ENCODE measurements around the gene EML1.

Gene EML1

DNA sequence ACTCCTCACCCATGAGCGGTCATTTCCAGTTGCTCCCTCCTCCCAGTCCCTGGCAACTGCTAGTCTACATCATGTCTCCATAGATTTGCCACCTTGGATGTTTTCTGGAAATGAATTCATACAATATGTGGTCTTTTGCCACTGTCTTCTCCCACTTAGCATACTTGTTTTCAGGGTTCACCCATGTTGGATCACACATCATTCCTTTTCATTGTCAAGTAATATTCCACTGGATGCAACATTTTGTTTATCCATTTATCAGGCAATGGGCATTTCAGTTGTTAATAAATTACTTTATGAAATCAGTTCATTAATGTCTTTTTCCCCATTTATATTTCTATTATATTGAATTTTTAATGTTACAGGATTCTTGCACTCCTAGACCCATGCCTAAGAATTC is 64.3 kb downstream of the EML1 start:
- Mint-ChIP-seq H3K27ac (no peak overlapping the region), H3K36me3 (no peaks in the 10 kb centered on the region), H3K4me3 (no peak overlapping the region), H3K4me1 (no peaks in the 10 kb centered on the region), H3K9me3 (peaks cover 2% of the 10 kb centered on the region), H3K27me3 (peaks cover 10% of the 10 kb centered on the region)
- DNase-seq (ENCODE audit: low spot score in 2 of 2) (no peak), ATAC-seq (ENCODE audit: low read depth) (no peak)

DNA sequence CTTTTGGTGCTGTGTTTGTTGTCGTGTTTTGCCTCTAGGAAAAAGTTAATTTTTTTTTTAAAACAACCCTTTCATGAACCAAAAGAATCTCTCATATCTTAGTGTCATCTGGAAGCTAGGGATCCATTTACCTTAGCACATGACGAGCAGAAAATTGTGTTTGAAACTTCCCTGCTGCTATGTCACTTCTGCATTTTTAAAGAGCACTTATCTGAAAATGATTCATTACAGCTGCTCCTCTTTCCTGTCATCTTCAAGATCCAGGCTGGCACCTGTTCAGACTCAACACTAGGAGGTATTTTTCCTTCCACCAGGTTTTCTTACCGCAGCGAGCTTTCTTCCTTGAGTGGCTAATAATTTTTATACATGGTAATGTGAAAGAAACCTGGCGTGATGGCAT is 67.0 kb downstream of the EML1 start:
- no peaks in the 10 kb centered on the region for H3K36me3 Mint-ChIP-seq
- ATAC-seq (ENCODE audit: low read depth) (no peak), DNase-seq (ENCODE audit: low spot score in 2 of 2) (no peak)
- H3K9me3 Mint-ChIP-seq: peaks cover 2% of the 10 kb centered on the region
- H3K4me1 Mint-ChIP-seq: no peaks in the 10 kb centered on the region
- H3K4me3 Mint-ChIP-seq: no peak overlapping the region
- peaks cover 7% of the 10 kb centered on the region for H3K27me3 Mint-ChIP-seq
- H3K27ac Mint-ChIP-seq: no peak overlapping the region

DNA sequence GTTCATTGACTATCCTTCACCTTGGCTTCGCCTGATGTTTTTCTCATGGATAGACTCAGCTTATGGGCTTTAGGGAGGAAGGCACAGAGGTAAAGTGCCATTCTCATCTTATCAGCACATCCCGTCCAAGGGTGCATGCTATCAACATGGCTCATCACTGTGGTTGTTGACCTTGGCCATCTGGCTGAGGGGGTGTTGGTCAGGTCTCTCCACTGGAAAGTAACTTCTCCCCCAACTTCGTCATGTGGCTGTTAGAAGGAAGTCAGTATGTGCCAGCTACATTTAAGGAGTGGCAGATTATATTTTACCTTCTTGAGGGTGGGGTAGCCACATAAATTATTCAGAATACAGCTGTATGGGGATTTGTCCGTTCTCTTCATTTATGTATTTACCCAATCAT is 68.9 kb downstream of the EML1 start:
- H3K27ac Mint-ChIP-seq: no peak overlapping the region
- H3K4me1 Mint-ChIP-seq: no peaks in the 10 kb centered on the region
- no peak for DNase-seq (ENCODE audit: low spot score in 2 of 2)
- no peaks in the 10 kb centered on the region for H3K36me3 Mint-ChIP-seq
- no peak overlapping the region for H3K4me3 Mint-ChIP-seq
- H3K27me3 Mint-ChIP-seq: peaks cover 11% of the 10 kb centered on the region
- H3K9me3 Mint-ChIP-seq: peaks cover 2% of the 10 kb centered on the region
- ATAC-seq (ENCODE audit: low read depth): no peak

DNA sequence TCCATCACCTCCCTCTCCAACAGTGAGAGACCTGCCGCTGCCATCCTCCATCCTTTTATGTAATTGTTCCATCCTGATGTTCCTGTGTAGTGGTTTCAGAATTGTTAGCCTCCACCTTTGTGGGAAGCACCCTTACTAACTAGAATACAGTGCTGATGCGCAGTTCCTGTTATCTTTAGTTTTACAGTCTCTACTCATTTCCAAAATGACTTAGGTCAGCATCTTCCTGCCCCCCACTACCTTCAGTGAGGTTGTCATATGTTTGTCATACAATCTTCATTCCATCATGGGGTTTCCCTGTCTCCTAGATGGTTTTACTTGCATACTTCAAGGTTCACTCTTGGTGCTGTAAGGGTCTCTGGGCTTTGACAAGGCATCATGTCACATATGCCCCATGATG is 69.8 kb downstream of the EML1 start:
- ATAC-seq (ENCODE audit: low read depth): no peak
- Mint-ChIP-seq H3K27ac (no peak overlapping the region), H3K27me3 (peaks cover 10% of the 10 kb centered on the region), H3K36me3 (no peaks in the 10 kb centered on the region), H3K9me3 (no peaks in the 10 kb centered on the region), H3K4me1 (no peaks in the 10 kb centered on the region), H3K4me3 (no peak overlapping the region)
- DNase-seq (ENCODE audit: low spot score in 2 of 2): no peak

DNA sequence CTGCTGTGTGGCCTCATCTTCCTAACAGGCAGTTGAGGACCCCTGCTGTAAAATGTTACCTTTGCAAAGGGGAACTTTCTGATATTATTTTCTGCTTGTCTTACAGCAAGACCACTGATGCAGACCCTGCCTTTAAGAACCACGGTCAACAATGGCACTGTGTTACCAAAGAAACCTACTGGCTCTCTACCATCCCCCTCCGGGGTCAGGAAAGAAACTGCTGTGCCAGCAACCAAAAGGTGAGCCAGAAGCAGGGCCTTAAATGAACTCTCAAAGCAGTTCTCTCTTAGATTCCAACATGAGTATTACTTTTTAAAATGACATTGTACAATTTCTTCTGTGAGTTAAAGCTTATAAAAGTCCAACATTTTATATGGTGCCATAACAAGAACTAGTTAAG is 72.2 kb downstream of the EML1 start:
- no peak overlapping the region for H3K27ac Mint-ChIP-seq
- H3K36me3 Mint-ChIP-seq: no peaks in the 10 kb centered on the region
- H3K9me3 Mint-ChIP-seq: no peaks in the 10 kb centered on the region
- no peak for DNase-seq (ENCODE audit: low spot score in 2 of 2)
- no peak overlapping the region for H3K4me3 Mint-ChIP-seq
- H3K4me1 Mint-ChIP-seq: no peaks in the 10 kb centered on the region
- no peak for ATAC-seq (ENCODE audit: low read depth)
- peaks cover 7% of the 10 kb centered on the region for H3K27me3 Mint-ChIP-seq

DNA sequence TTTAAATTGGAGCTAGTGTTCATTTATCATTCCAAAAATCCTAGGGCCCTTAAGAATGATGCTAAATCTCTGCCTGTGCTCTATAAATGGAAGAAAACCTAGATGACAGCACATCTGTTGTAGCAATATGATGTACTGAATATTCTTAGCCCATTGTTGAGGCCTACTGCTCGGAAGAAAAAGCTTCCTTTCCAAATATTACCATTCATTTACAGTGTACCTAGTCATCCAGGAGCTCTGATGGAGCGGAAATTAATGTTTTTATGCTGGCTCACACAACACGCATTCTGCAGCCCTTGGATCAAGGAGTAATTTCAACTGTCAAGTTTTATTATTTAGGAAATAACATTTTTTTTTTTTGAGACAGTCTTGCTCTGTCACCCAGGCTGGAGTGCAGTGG is 77.4 kb downstream of the EML1 start:
- Mint-ChIP-seq H3K36me3 (no peaks in the 10 kb centered on the region), H3K27me3 (peaks cover 9% of the 10 kb centered on the region), H3K4me1 (no peaks in the 10 kb centered on the region), H3K4me3 (no peak overlapping the region), H3K27ac (no peak overlapping the region), H3K9me3 (no peaks in the 10 kb centered on the region)
- no peak for DNase-seq (ENCODE audit: low spot score in 2 of 2)
- no peak for ATAC-seq (ENCODE audit: low read depth)

DNA sequence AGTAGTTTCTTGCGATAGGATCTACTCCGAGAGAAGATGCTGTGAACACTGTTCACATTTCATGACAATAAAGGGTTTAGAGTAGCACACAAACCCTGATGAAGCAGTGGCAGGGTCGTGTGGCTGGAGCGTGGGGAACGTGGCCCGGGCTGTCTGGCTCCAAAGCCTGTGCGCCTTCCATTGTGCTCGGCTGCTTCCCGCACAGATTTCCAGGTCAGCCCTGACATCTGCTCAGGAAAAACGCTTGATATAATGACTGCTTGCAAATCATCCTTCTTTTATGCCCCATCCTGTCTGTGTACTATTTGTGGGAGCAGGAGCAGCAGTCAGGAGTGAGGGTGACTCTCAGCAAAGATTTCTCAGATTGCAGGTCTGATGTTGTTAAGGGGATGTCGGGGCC is 78.6 kb downstream of the EML1 start:
- H3K36me3 Mint-ChIP-seq: no peaks in the 10 kb centered on the region
- H3K27ac Mint-ChIP-seq: no peak overlapping the region
- H3K4me3 Mint-ChIP-seq: no peak overlapping the region
- ATAC-seq (ENCODE audit: low read depth): no peak
- H3K4me1 Mint-ChIP-seq: no peaks in the 10 kb centered on the region
- H3K9me3 Mint-ChIP-seq: no peaks in the 10 kb centered on the region
- no peak for DNase-seq (ENCODE audit: low spot score in 2 of 2)
- H3K27me3 Mint-ChIP-seq: peaks cover 9% of the 10 kb centered on the region

DNA sequence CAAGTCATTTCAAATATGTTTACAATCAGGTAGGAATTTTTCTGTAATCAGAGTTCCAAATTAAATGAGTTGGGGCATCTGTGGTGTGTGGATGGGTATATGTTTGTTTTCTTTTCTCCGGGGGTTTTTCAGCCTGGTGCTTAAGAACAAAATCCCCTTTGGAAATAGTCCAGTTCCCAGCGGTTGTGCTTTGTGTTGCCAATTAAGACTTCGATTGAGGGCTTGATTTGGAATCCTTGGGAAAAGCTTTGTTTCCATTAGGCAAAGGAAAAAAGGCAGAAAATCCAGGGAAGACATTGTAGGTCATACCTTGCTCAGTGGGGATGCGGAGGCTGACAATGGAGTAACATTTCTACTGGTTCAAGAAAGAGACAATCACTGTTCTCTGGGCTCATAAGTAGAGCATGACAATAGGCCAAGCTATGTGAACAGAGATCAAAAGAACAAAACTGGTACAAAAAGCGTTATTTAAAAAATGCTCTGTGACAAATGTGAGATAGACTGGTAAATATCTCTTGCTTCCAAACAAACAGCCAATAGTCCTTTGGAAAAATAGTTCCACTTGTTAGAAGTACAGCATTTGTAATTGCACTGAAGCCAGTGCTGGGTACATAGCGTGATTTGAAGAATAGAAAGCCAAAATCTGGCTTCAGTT is 79.7 kb downstream of the EML1 start:
- H3K9me3 Mint-ChIP-seq: no peaks in the 10 kb centered on the region
- H3K27me3 Mint-ChIP-seq: peaks cover 8% of the 10 kb centered on the region
- H3K4me1 Mint-ChIP-seq: no peaks in the 10 kb centered on the region
- no peak overlapping the region for H3K27ac Mint-ChIP-seq
- ATAC-seq (ENCODE audit: low read depth) (no peak), DNase-seq (ENCODE audit: low spot score in 2 of 2) (no peak)
- no peaks in the 10 kb centered on the region for H3K36me3 Mint-ChIP-seq
- H3K4me3 Mint-ChIP-seq: no peak overlapping the region

DNA sequence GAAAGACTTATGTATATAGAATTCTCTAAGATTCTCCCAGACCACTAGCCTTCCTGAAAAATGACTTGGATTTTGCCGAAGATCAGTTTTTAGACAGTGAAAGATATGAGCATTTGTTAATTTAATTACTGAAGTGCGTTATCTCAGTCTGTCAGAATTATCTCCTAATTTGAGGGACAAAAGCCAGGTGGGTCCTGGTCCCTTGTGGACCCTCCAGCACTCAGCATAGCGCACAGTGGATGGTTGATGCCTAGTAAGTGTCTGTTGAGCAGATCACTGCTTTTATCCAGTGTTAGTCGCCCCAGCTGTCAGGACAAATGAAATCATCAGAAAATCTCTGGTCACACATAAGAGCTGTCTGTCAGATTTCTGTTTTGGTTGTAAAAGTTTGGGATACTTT is 80.4 kb downstream of the EML1 start:
- ATAC-seq (ENCODE audit: low read depth) (no peak), DNase-seq (ENCODE audit: low spot score in 2 of 2) (no peak)
- Mint-ChIP-seq H3K9me3 (no peaks in the 10 kb centered on the region), H3K4me3 (no peak overlapping the region), H3K4me1 (no peaks in the 10 kb centered on the region), H3K27me3 (peaks cover 7% of the 10 kb centered on the region), H3K36me3 (no peaks in the 10 kb centered on the region), H3K27ac (no peak overlapping the region)

DNA sequence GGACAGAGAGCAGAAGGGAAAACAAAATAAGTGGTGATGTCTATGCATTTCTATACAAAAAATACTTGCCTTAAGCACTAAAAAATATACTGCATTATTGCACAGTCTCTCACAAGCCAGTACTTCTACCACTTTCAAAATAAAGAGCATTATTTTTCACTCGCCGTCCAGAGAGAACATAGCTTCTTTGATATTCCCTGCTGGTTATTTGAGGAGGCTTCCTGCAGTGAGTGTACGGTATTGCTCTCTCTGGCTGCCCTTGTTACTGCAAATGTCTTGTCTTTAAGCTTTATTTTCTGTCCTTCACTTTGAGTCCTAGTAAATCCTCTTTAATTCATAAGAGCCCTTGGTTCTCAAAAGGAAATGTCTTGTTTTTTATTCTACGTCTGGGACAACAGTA is 81.1 kb downstream of the EML1 start:
- H3K27ac Mint-ChIP-seq: no peak overlapping the region
- peaks cover 7% of the 10 kb centered on the region for H3K27me3 Mint-ChIP-seq
- ATAC-seq (ENCODE audit: low read depth) (no peak), DNase-seq (ENCODE audit: low spot score in 2 of 2) (no peak)
- no peaks in the 10 kb centered on the region for H3K36me3 Mint-ChIP-seq
- no peak overlapping the region for H3K4me3 Mint-ChIP-seq
- no peaks in the 10 kb centered on the region for H3K4me1 Mint-ChIP-seq
- no peaks in the 10 kb centered on the region for H3K9me3 Mint-ChIP-seq

DNA sequence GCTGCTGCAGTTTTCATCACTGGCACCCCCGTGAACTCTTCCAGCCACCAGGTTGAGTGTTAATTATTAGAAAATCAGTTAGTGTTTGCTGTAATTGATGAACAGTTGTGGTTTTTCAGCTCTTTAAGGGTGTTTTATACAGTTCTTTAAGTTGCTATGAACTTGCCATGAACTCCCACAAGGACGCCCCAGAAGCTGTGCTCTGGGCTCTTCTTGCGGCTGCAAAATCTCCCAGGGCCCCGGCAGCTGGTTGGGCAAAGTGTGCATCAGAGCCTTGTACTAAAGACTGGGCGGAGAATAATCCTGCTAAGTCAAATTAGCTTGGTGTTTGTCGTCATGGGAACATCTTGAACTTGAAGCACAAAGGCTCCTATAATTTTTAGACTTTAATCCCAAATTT is 82.2 kb downstream of the EML1 start:
- no peaks in the 10 kb centered on the region for H3K36me3 Mint-ChIP-seq
- DNase-seq (ENCODE audit: low spot score in 2 of 2): no peak

DNA sequence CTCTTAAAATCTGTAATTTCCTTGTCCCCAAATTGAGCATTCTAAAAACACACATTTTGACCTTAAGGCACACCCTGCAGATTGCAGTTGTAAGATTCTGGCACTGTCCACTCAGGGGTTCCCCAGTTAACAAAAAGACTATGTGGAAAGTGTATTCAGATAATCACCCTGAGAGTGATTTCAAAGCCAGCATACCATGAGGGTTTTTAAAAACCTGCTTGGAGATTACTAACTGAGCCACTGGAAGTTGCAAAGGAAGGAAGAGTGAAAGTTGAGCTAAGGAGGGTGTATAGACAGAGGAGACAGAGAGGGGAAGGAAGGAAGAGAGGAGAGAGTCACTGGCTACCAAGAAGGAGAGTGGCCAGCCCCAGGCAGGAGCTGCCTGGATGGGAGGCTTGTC is 82.6 kb downstream of the EML1 start:
- Mint-ChIP-seq H3K27me3 (peaks cover 9% of the 10 kb centered on the region), H3K36me3 (no peaks in the 10 kb centered on the region)
- no peak for ATAC-seq (ENCODE audit: low read depth)

More for the DNA sequence above, 82.2 kb downstream of the EML1 start:
- ATAC-seq (ENCODE audit: low read depth): no peak
- Mint-ChIP-seq H3K27me3 (peaks cover 9% of the 10 kb centered on the region), H3K4me3 (no peak overlapping the region), H3K9me3 (no peaks in the 10 kb centered on the region), H3K27ac (no peak overlapping the region), H3K4me1 (no peaks in the 10 kb centered on the region)

DNA sequence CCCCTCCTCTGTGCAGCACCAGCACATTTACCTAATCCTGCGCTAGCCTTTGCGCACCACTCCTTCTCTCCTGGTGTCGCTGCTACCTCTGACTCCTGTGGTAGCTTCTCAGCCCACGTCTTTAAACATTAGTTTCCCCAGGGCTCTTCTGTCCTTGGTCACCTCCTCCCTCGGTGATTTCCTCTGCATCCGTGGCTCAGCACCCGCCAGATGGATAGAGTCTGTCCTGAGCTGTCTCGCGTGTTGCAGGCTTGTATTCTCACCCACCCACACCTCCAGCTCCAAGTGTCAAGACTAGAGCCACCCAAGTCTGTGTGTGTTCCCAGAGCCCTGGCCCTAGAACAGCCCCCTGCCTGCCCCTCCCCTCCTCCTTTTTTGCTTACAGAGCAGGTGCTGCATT is 83.2 kb downstream of the EML1 start:
- Mint-ChIP-seq H3K4me3 (no peak overlapping the region), H3K9me3 (no peaks in the 10 kb centered on the region), H3K27me3 (peaks cover 9% of the 10 kb centered on the region), H3K27ac (no peak overlapping the region), H3K4me1 (no peaks in the 10 kb centered on the region), H3K36me3 (no peaks in the 10 kb centered on the region)
- ATAC-seq (ENCODE audit: low read depth) (no peak), DNase-seq (ENCODE audit: low spot score in 2 of 2) (no peak)

More for the DNA sequence above, 82.6 kb downstream of the EML1 start:
- Mint-ChIP-seq H3K4me3 (no peak overlapping the region), H3K9me3 (no peaks in the 10 kb centered on the region), H3K27ac (no peak overlapping the region), H3K4me1 (no peaks in the 10 kb centered on the region)
- DNase-seq (ENCODE audit: low spot score in 2 of 2): no peak

DNA sequence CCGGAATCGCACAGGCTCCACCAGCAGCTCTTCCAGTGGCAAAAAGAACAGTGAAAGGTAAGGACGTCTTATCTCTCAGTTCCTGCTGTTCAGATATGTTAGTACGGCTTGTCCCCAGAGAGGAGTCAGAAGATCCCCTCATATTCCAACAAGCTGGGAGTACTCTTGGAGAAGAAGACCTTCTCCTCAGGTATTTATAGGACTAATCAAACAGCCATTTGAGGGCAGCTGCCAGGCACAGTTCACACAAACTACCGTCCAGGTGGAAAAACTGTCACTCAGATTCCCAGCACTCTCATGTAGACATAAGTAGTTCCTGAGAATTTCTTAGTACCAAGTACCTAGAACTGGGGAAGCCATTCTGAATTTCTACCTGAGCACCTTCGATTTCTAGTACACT is 85.3 kb downstream of the EML1 start:
- no peaks in the 10 kb centered on the region for H3K9me3 Mint-ChIP-seq

DNA sequence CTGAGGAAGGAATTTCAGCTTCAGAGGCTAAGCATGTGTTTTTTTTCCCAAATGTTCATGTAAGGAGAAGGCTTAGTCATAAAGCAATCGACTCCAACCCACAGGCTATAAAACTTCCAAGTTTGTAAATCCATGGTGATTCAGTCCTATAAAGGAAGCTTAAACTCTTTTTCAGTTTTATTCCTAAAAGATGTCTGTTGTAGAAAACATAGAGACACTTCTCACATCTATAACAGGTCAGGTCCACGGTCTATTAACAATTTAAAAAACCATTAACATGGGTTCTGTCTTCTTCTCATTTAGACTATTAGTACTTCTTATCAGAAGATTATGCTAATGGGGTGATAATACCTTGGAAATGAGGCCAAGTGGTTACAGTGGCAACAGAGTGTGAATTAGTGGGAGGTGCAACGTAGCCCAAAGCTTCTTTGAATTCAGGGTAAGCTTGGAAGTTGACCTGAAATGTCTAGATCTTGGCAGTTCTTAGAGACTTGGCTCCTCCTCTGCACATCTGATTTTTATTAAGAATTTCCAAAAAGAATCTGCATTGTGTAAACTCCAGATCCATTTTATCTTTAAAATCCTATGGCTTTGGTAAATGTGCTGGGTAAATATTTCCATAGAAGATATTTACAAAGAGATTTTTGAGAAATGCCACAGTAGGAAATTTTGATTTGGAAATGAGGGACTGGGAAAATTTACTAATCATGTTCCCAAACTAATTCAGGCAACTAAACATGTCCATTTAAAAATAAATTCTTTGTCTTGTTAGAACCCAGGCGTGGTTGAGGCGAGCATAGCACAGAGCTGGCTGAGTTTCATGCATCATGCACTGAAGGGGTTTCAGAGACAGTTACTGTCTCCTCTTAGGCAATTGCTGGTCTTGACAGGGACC is 86.4 kb downstream of the EML1 start:
- H3K36me3 Mint-ChIP-seq: no peaks in the 10 kb centered on the region
- H3K9me3 Mint-ChIP-seq: no peaks in the 10 kb centered on the region
- H3K27me3 Mint-ChIP-seq: peaks cover 5% of the 10 kb centered on the region
- DNase-seq (ENCODE audit: low spot score in 2 of 2): no peak
- no peaks in the 10 kb centered on the region for H3K4me1 Mint-ChIP-seq
- H3K27ac Mint-ChIP-seq: no peak overlapping the region
- no peak for ATAC-seq (ENCODE audit: low read depth)
- no peak overlapping the region for H3K4me3 Mint-ChIP-seq

More for the DNA sequence above, 85.3 kb downstream of the EML1 start:
- H3K27ac Mint-ChIP-seq: no peak overlapping the region
- DNase-seq (ENCODE audit: low spot score in 2 of 2) (no peak), ATAC-seq (ENCODE audit: low read depth) (no peak)
- no peaks in the 10 kb centered on the region for H3K36me3 Mint-ChIP-seq
- peaks cover 5% of the 10 kb centered on the region for H3K27me3 Mint-ChIP-seq
- H3K4me1 Mint-ChIP-seq: no peaks in the 10 kb centered on the region
- no peak overlapping the region for H3K4me3 Mint-ChIP-seq

All from memory B cell (primary cell).